ENCODE measurements around the gene SKIC2.
"Not testable (repeated sequence)": the region's sequence is repeated elsewhere in the genome, so short reads cannot be mapped to it uniquely, and the experiment has no call there.

SKIC2 gene

GRCh38 chr6:32003301-32003700 lies 44.3 kb downstream of the SKIC2 start:
- not testable (repeated sequence) for DNase-seq

DNA sequence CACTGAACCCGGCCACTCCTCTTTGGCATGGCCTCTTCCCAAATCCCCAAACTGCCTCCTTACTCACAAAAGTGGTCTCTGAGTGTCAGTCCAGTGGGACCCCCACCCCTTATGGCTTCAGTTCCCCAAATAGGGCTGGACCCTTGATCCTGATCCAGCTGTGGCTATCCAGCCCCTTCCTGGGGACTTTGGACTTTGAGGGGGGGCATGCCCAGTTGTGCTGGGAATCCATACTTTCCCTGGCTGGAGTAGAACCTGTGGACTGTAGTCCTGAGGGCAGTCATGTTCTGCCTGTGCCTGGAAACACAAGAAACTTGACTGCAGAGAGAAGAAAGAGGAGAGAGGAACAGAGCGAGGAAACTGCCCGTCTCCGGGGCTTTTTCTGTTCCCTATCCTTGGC lies 45.4 kb downstream of the SKIC2 start:
- DNase-seq, result not testable (repeated sequence)

DNA sequence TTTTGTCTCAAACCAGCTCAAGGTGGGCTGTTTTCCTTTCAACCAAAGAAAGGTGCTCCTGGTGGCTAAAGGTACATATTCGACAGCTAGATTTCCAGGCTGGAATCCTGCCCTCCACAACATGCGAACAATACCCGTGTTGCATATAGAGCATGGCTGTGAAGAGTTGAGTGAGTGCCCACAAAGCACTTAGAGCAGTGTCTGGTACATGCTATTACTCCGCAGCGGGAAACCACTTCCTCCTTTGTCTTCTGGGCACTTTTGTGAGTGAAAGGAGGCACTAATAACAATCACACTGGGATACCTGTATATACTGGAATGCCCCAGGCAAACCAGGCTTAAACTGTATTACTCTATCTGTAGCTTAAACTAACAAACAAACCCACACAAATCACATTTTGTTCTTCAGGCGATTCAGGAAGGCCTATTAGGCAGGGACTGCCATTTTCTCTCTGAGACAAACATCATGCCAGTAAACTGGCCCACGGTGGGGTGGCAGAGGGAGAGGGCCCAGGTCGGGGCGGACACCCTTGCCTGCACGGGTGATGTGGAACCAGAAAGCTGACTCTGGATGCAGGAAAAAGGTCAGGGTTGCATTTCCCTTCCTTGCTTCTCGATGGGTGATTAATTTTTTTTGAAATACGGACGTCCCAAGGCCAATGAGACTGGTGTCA lies 46.0 kb downstream of the SKIC2 start:
- not testable (repeated sequence) for DNase-seq

DNA sequence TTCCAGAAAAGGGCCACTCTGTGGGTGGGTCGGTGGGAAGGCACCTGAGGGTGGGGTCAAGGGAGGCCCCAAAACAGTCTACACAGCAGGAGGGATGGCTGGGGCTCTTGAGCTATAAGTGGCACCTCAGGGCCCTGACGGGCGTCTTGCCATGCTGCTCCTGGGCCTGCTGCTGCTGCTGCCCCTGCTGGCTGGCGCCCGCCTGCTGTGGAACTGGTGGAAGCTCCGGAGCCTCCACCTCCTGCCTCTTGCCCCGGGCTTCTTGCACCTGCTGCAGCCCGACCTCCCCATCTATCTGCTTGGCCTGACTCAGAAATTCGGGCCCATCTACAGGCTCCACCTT lies 46.5 kb downstream of the SKIC2 start:
- not testable (repeated sequence) for DNase-seq

DNA sequence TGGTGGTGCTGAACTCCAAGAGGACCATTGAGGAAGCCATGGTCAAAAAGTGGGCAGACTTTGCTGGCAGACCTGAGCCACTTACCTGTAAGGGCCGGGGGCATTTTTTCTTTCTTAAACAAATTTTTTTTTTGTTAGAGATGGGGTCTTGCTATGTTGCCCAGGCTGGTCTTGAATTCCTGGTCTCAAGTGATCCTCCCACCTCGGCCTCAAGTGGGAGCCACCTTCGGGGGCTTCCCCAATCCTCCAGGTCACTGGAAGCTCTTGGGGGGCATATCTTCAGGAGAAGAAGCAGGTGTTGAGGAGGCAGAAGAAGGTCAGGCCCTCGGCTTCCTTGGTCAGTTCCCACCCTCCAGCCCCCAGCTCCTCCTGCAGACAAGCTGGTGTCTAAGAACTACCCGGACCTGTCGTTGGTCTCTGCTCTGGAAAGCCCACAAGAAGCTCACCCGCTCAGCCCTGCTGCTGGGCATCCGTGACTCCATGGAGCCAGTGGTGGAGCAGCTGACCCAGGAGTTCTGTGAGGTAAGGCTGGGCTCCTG lies 47.1 kb downstream of the SKIC2 start:
- not testable (repeated sequence) for DNase-seq

- DNase-seq, result not testable (repeated sequence)
Measured at GRCh38 chr6:32007086-32007485, 48.1 kb downstream of the SKIC2 start.

GRCh38 chr6:32008037-32008436 lies 49.1 kb downstream of the SKIC2 start:
- not testable (repeated sequence) for DNase-seq

- DNase-seq, result not testable (repeated sequence)
Measured at GRCh38 chr6:32008616-32009015, 49.6 kb downstream of the SKIC2 start.

DNA sequence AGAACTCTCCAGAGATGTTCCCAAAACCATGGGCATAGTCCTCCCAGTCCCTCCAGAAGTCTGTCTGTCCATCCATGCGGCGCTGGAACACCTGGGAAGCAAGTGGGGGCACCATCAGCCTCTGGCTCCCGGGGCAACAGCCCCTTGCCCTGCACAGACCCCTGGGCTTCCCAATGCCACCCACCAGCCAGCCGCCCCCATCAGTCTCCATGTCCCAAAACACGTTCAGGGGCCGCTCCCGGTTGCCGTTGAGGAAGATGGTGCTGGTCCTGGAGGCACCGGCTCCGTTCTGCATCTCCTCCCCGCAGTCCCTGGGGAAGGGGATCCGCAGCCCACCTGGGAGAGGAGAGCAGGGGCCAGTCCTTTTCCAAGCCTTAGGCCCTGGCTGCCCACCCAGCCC lies 50.6 kb downstream of the SKIC2 start:
- not testable (repeated sequence) for DNase-seq

GRCh38 chr6:32010856-32011530 lies 52.0 kb downstream of the SKIC2 start:
- not testable (repeated sequence) for DNase-seq

DNA sequence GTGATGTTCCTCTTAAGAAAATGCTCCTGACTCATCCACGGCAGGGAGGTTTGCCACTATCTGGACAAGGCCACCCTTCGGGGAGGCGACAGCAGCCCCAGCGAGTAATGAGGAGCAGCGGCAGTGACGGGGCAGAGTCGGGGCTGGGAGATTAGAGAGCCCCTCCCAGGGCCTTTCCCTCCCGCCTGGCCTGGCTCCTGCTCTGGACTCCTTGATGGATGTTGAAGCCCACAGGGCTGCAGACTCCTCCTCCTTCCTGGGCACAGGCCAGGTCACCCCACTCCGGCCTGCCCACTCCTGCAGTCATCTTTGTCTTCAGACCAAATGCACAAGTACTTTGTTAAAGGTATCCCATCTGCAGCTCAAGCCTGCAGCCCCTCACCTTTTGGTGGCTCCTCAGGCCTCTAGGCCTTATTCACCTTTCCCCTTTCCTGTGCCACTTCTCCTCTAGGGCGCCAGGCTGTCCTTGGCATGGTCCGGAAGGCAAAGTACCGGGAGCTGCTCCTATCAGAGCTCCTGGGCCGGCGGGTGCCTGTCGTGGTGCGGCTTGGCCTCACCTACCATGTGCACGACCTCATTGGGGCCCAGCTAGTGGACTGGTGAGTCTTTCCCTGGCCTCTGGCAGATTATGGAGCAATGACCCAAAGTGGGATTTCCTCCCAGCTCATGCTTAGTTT lies 54.1 kb downstream of the SKIC2 start:
- DNase-seq, result peak in 5 of 51 donors; percentile 16 to 42 (median 36)

DNA sequence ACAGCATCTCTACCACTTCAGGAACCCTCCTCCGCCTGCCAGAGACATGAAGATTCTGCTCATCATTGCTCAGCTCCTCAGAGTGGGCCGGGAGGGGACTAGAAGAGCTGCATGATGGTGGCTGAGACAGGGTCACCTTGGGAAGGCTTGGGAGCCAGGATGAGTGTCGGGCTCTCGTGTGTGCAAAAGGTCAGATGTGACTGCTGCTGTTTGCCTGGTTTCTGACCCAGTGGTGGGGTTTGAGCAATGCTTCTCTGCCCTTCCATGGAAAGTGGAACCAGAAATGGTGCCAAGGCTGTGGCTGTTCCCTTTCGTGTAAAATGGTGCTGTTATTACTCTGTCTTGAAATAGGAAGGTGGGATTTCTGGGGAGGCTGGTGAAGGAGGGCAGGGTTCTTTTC lies 54.8 kb downstream of the SKIC2 start:
- not testable (repeated sequence) for DNase-seq

- not testable (repeated sequence) for DNase-seq
Measured at GRCh38 chr6:32014547-32014946, 55.6 kb downstream of the SKIC2 start, which contains the start of gene C4B. Gene C4B (plus strand): TSS chr6:32014795. CDS start chr6:32014846, 51 bp downstream.
